HG02884 (cell line): ENCODE results near the gene MGAM2.
"Not testable (repeated sequence)": the region's sequence is repeated elsewhere in the genome, so short reads cannot be mapped to it uniquely, and the experiment has no call there.

Source experiments
- ATAC-seq: cut with Tn5 transposase; IDR thresholded peaks from one replicate; pipeline ENCODE4 v1.9.1; 2021; ENCODE audit warnings: mild to moderate bottlenecking, moderate library complexity; ENCODE audit not compliant: unreplicated experiment

The MGAM2 gene

GRCh38 chr7:142111499-142111898, at the start of gene MGAM2:
Gene MGAM2, plus strand, starts transcription at chr7:142111718. Its CDS starts 5,156 bp downstream, at chr7:142116874.
- no peak for ATAC-seq

GRCh38 chr7:142063551-142064442, 47.7 kb upstream of the MGAM2 start:
- no peak for ATAC-seq

GRCh38 chr7:142066536-142066935, 45.0 kb upstream of the MGAM2 start:
- no peak for ATAC-seq

- ATAC-seq, result no peak
These were observed 33.8 kb upstream of the MGAM2 start for GRCh38 chr7:142077762-142078161.

GRCh38 chr7:142083605-142084004, 27.9 kb upstream of the MGAM2 start:
- ATAC-seq, result no peak

GRCh38 chr7:142085428-142085827, 26.1 kb upstream of the MGAM2 start:
- ATAC-seq, result no peak

GRCh38 chr7:142088022-142088714, 23.4 kb upstream of the MGAM2 start:
- no peak for ATAC-seq

GRCh38 chr7:142089035-142089434, 22.5 kb upstream of the MGAM2 start:
- no peak for ATAC-seq

GRCh38 chr7:142091961-142092360, 19.6 kb upstream of the MGAM2 start:
- ATAC-seq, result no peak

GRCh38 chr7:142094861-142095260, 16.7 kb upstream of the MGAM2 start:
- ATAC-seq, result no peak

- ATAC-seq, result no peak
These were observed 13.9 kb upstream of the MGAM2 start for GRCh38 chr7:142097571-142097970.

GRCh38 chr7:142098004-142098403, 13.5 kb upstream of the MGAM2 start:
- ATAC-seq, result no peak

- not testable (repeated sequence) for ATAC-seq
These were observed 12.2 kb upstream of the MGAM2 start for GRCh38 chr7:142099347-142099746.

- no peak for ATAC-seq
These were observed 10.9 kb upstream of the MGAM2 start for GRCh38 chr7:142100634-142101033.

GRCh38 chr7:142101794-142102193, 9.7 kb upstream of the MGAM2 start:
- not testable (repeated sequence) for ATAC-seq

- no peak for ATAC-seq
These were observed 6.7 kb upstream of the MGAM2 start for GRCh38 chr7:142104550-142105527.

- no peak for ATAC-seq
These were observed 2.6 kb upstream of the MGAM2 start for GRCh38 chr7:142108728-142109505.

GRCh38 chr7:142110098-142110497, 1.4 kb upstream of the MGAM2 start:
- no peak for ATAC-seq

- ATAC-seq, result no peak
These were observed 880 bp upstream of the MGAM2 start for GRCh38 chr7:142110638-142111037.

- no peak for ATAC-seq
These were observed 568 bp downstream of the MGAM2 start for GRCh38 chr7:142112086-142112485.
